Lower leg skin (tissue), 3 donors: ENCODE measurements around the gene ERVMER34-1.

Experiments used
- CTCF ChIP-seq, 3 donors: fragments of 450-650 bp; IDR thresholded peaks; one replicate each; pipeline ENCODE4 v1.5.1; 2016; ENCODE audit warnings: antibody characterized with exemption in 3 of 3, mild to moderate bottlenecking in 3 of 3, moderate library complexity in 2 of 3
- POLR2A ChIP-seq, 2 donors: fragments of 450-650 bp; IDR thresholded peaks; one replicate each; pipeline ENCODE4 v1.6.1; 2016 to 2017; ENCODE audit warnings: antibody characterized with exemption in 2 of 2, mild to moderate bottlenecking in 1 of 2, moderate library complexity in 1 of 2

- TF ChIP-seq CTCF (IDR thresholded peaks at IDR 0.05), result no peak
- no peak for TF ChIP-seq POLR2A (IDR thresholded peaks at IDR 0.05)
Observed at GRCh38 chr4:52751487-52751911, 274 bp upstream of the ERVMER34-1 start.
